ENCODE data around the gene SLC1A4.

DNA sequence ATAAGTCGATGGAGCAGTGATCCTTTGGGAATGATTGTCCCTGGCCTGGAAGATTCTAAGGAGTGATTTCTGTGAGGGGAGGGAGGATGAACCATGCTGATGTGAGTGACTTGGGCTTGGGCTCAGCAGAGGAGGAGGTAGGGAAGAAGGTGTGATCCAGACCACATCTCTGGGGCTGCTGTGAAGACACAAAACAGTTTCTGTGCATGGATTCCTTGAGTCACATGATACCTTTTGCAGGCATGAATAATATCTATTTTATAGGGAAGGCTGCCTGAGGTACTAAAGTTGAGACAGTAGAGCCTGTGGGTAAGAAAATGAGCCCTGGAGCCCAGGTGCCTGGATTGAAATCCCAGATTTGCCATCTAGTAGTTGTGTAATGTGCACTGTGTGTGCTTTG lies 29.8 kb downstream of the SLC1A4 start:
- TF ChIP-seq POLR2AphosphoS5 (IDR thresholded peaks at IDR 0.05) (no peak), POLR2A (IDR thresholded peaks at IDR 0.05) (no peak)
- TF ChIP-seq, protein P1, sequence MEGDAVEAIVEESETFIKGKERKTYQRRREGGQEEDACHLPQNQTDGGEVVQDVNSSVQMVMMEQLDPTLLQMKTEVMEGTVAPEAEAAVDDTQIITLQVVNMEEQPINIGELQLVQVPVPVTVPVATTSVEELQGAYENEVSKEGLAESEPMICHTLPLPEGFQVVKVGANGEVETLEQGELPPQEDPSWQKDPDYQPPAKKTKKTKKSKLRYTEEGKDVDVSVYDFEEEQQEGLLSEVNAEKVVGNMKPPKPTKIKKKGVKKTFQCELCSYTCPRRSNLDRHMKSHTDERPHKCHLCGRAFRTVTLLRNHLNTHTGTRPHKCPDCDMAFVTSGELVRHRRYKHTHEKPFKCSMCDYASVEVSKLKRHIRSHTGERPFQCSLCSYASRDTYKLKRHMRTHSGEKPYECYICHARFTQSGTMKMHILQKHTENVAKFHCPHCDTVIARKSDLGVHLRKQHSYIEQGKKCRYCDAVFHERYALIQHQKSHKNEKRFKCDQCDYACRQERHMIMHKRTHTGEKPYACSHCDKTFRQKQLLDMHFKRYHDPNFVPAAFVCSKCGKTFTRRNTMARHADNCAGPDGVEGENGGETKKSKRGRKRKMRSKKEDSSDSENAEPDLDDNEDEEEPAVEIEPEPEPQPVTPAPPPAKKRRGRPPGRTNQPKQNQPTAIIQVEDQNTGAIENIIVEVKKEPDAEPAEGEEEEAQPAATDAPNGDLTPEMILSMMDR (IDR thresholded peaks at IDR 0.05), result no peak
